Colonic mucosa (tissue), 4 donors: ENCODE measurements around the gene BCKDHA. TPM values are rescaled to one million over a fixed set of nuclear protein-coding genes. Genes with fewer than 3 reads are reported as not detected.

Experiments used
- DNase-seq: peaks from one replicate; pipeline ENCODE4 v3.0.0-alpha.2; 2020
- H3K27ac ChIP-seq: fragments of 200-600 bp; one replicate; pipeline ENCODE4 v1.8.0; 2021
- H3K27me3 ChIP-seq: fragments of 200-600 bp; one replicate; pipeline ENCODE4 v1.8.0; 2021
- H3K36me3 ChIP-seq: fragments of 200-600 bp; one replicate; pipeline ENCODE4 v1.8.0; 2021
- H3K4me1 ChIP-seq: fragments of 200-600 bp; one replicate; pipeline ENCODE4 v1.8.0; 2021; ENCODE audit warnings: mild to moderate bottlenecking
- H3K4me3 ChIP-seq: fragments of 200-600 bp; one replicate; pipeline ENCODE4 v1.8.0; 2021
- H3K9ac ChIP-seq, 2 donors: one replicate each; pipeline ENCODE4 v1.7.0; 2013; ENCODE audit warnings: control low read depth in 2 of 2, low read depth in 2 of 2, low read length in 2 of 2
- H3K9me3 ChIP-seq: fragments of 200-600 bp; one replicate; pipeline ENCODE4 v1.8.0; 2021
- intact Hi-C: fragments of 100-400 bp; cut with DNase I; formaldehyde crosslinking; loops from one replicate; pipeline ENCODE4 v1.14.1; 2022
- total RNA-seq, 2 donors: library from RNA; stranded (reverse); fragmentation: NEBNext Ultra II Directional in 1 of 2; extraction: Animal tissue kit (Norgen Biotek cat#: 25700) in 1 of 2; gene quantifications; one replicate each; pipeline ENCODE4 v1.2.1, GENCODE V29; 2021
- TF ChIP-seq, protein P1 (sequence below): fragments of 200-600 bp; IDR thresholded peaks from one replicate; pipeline ENCODE4 v1.8.0; 2022; ENCODE audit warnings: antibody characterized with exemption, mild to moderate bottlenecking
- donor health status: healthy.
- donor health status: DM: no; HTN: no; CAD: no.
- donor health status: DM: no; HTN: no; CAD: no.

Gene BCKDHA
- total RNA-seq, 2 donors from 2014 or later, result 18.8 to 31.7 TPM

DNA sequence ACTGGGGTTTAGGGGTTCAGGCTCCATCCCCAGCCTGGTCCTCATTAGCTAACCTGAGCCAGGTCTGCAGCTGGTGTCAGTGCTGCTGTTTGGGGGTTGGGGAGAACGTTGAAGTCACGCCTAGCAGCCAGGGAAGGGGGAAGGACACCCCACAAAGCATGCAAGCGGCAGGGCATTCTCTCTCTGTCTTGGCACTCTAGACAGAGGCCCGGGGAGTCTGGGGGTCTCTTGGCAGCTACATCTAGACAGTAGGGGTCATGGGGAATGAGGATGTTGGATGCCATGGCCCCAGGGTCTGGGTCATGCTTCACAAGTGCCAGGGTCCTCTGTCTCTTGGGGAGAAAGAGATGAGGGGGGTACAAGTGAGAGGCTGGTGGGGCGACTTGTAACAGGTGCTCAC lies 48.0 kb downstream of the BCKDHA start:
- Histone ChIP-seq H3K27me3 (no peaks in the 10 kb centered on the region), H3K4me3 (no peak overlapping the region), H3K9ac (no peak overlapping the region), H3K9me3 (no peaks in the 10 kb centered on the region), H3K27ac (no peak overlapping the region), H3K4me1 (no peaks in the 10 kb centered on the region), H3K36me3 (no peaks in the 10 kb centered on the region)
- intact Hi-C loops, result loop anchor here (10.0 kb wide), 1 partner anchor 101 kb away; no protein-coding TSS in a partner anchor
- TF ChIP-seq, protein P1, sequence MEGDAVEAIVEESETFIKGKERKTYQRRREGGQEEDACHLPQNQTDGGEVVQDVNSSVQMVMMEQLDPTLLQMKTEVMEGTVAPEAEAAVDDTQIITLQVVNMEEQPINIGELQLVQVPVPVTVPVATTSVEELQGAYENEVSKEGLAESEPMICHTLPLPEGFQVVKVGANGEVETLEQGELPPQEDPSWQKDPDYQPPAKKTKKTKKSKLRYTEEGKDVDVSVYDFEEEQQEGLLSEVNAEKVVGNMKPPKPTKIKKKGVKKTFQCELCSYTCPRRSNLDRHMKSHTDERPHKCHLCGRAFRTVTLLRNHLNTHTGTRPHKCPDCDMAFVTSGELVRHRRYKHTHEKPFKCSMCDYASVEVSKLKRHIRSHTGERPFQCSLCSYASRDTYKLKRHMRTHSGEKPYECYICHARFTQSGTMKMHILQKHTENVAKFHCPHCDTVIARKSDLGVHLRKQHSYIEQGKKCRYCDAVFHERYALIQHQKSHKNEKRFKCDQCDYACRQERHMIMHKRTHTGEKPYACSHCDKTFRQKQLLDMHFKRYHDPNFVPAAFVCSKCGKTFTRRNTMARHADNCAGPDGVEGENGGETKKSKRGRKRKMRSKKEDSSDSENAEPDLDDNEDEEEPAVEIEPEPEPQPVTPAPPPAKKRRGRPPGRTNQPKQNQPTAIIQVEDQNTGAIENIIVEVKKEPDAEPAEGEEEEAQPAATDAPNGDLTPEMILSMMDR, result no peak
- DNase-seq, result no peak

DNA sequence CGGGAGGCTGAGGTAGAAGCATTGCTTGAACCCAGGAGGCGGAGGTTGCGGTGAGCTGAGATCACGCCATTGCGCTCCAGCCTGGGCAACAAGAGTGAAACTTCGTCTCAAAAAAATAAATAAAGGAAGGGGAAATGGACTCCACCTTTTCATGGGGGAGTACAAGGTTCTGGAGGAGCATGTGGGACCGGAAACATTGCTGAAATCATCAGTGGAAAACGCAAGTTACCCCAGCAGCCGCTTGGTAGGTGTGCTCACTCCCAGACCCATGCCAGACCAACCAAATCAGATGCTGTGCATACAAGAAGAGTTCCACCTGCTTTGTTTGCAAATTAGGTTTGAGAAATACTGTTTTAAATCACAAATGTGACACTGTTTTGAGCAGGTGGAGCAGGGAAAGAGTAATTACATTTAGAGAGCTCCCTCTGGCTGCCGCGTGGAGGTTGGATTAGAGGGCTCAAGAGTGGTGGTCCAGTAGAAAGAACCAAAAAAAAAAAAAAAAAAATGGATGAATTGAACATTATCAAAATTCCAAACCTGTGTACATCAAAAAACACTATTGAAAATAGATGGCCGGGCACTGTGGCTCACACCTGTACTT lies 50.2 kb downstream of the BCKDHA start:
- TF ChIP-seq, protein P1, result no peak
- intact Hi-C loops, result loop anchor here (2.0 to 10.0 kb wide), 2 partner anchors 103 to 119 kb away; no protein-coding TSS in a partner anchor
- no peaks in the 10 kb centered on the region for H3K27me3 ChIP-seq
- no peak for DNase-seq
- no peak overlapping the region for H3K4me3 ChIP-seq
- H3K36me3 ChIP-seq, result no peaks in the 10 kb centered on the region
- H3K9me3 ChIP-seq, result no peaks in the 10 kb centered on the region
- no peak overlapping the region for H3K27ac ChIP-seq
- H3K4me1 ChIP-seq, result no peaks in the 10 kb centered on the region
- H3K9ac ChIP-seq, result no peak overlapping the region

DNA sequence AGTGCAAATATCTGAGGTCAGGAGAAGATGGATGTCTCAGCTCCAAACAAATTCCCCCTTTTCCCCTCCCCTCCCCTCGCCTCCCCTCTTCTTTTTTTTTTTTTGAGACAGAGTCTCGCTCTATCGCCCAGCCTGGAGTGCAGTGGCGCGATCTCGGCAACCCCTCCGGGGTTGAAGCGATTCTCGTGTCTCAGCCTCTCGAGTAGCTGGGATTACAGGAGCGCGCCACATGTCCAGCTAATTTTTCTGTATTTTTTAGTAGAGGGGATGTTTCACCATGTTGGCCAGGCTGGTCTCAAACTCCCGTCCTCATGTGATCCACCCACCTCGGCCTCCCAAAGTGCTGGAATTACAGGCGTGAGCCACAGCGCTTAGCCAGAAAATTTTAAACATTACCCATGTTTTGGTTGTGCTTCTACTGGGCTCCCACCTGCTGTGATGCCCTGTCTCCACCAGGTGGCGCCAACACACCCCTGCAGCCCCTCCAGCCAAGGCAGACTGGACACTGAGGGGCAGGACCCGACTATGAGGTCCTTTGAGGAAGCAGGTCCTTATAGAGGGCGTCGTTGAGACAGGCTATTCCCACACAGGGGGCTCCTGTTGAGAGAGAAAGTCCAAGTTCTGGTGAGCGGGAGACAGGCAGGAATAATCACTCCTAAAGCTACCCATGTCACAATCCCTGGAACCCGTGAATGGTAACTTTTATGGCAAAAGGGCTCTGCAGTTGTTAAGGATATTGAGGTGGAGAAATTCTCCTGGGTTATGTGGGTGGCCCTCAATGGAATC lies 51.7 kb downstream of the BCKDHA start:
- TF ChIP-seq, protein P1, result peak; percentile 96
- Histone ChIP-seq H3K27me3 (no peaks in the 10 kb centered on the region), H3K9me3 (no peaks in the 10 kb centered on the region), H3K4me3 (no peak overlapping the region), H3K9ac (no peak overlapping the region), H3K36me3 (no peaks in the 10 kb centered on the region), H3K27ac (no peak overlapping the region), H3K4me1 (no peaks in the 10 kb centered on the region)
- intact Hi-C loops, result loop anchor here (2.0 to 10.0 kb wide), 2 partner anchors 104 to 118 kb away; no protein-coding TSS in a partner anchor
- DNase-seq, result peak; percentile 69

DNA sequence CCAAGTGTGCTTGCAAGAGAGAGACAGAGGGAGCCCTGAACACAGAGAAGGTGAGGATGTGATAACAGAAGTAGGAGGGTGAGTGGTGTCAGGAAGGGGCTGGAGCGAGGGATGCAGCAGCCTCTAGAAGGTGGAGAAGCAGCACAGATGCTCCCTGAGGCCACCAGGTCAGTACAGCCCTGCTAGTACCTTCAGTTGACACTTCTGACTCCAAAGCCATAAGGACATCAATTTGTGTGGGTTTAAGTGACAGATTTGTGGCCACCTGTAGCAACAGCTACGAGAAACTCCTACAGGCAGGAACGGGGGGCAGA lies 52.2 kb downstream of the BCKDHA start:
- TF ChIP-seq, protein P1, result no peak
- intact Hi-C loops, result loop anchor here (2.0 to 10.0 kb wide), 2 partner anchors 105 to 117 kb away; no protein-coding TSS in a partner anchor

DNA sequence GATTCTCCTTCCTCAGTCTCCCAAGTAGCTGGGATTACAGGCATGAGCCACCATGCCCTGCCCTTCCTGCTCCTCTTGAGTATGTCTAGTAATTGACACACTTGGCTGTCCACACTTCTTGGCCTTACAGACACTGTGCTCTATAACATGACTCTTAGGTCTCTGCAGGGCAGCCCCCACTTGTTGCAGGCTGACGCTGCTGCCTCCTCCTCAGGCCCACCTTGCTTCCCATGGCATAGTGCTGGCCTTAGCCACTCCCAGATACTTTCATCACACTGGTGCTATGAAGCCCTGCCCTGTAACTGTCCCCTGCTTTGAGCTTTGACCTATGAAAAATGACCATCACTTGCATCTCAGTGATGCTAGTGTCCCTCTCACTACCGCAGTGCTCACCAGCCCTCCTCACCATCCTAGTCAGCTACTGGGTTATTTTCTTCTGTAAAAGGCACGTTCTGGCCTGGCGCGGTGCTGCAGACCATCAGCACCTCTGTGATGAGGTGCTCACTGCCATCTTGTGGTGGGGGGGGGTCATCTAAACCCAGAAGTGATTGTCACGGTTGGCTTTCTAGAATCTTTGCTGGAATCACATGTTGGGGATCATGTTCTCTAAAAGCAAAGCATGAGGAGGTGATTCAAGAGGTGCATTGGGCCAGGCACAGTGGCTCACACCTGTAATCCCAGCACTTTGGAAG lies 55.1 kb downstream of the BCKDHA start:
- Histone ChIP-seq H3K4me3 (no peak overlapping the region), H3K27ac (no peak overlapping the region), H3K9ac (no peak overlapping the region), H3K4me1 (no peaks in the 10 kb centered on the region), H3K27me3 (no peaks in the 10 kb centered on the region), H3K9me3 (no peaks in the 10 kb centered on the region), H3K36me3 (no peaks in the 10 kb centered on the region)
- TF ChIP-seq, protein P1, result no peak
- DNase-seq, result no peak
- intact Hi-C loops, result no loop called here

More for the DNA sequence above, 52.2 kb downstream of the BCKDHA start:
- no peak for DNase-seq
- H3K9me3 ChIP-seq, result no peaks in the 10 kb centered on the region
- no peak overlapping the region for H3K27ac ChIP-seq
- no peak overlapping the region for H3K4me3 ChIP-seq
- no peaks in the 10 kb centered on the region for H3K4me1 ChIP-seq
- no peak overlapping the region for H3K9ac ChIP-seq
- H3K36me3 ChIP-seq, result no peaks in the 10 kb centered on the region
- no peaks in the 10 kb centered on the region for H3K27me3 ChIP-seq
